C4-2B (cell line): ENCODE measurements around the gene MYL1.

Experiments
- H3K27ac ChIP-seq: fragments of 450-650 bp; 2 replicates; pipeline ENCODE4 v1.5.1; 2017
- ZFX ChIP-seq: fragments of 450-650 bp; IDR thresholded peaks from 2 replicates; pipeline ENCODE4 v1.6.1; 2017
- TF ChIP-seq, protein P1 (sequence below): fragments of 450-650 bp; conservative IDR thresholded peaks from 2 replicates; pipeline ENCODE4 v1.5.1; 2017; ENCODE audit warnings: mild to moderate bottlenecking

The MYL1 gene

DNA sequence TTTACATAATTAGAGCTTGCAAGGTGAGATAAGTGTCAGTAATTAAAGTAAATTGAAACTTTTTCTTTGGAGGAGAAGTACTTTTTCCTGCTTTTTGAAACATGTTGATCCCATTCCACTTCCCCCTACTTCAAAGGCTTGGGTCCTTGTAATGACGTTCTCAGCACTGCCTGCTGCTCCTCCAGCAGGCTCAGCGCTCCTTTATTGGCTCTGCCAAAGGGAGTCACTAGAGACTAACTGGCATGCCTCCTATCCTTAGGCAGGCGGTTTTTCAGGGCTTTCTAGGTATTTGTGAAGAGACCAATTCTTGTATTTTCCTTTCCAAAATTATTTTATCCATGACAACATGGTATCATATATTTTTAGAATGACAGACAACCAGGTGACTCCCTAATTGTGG is 45.8 kb downstream of the MYL1 start:
- TF ChIP-seq, protein P1, sequence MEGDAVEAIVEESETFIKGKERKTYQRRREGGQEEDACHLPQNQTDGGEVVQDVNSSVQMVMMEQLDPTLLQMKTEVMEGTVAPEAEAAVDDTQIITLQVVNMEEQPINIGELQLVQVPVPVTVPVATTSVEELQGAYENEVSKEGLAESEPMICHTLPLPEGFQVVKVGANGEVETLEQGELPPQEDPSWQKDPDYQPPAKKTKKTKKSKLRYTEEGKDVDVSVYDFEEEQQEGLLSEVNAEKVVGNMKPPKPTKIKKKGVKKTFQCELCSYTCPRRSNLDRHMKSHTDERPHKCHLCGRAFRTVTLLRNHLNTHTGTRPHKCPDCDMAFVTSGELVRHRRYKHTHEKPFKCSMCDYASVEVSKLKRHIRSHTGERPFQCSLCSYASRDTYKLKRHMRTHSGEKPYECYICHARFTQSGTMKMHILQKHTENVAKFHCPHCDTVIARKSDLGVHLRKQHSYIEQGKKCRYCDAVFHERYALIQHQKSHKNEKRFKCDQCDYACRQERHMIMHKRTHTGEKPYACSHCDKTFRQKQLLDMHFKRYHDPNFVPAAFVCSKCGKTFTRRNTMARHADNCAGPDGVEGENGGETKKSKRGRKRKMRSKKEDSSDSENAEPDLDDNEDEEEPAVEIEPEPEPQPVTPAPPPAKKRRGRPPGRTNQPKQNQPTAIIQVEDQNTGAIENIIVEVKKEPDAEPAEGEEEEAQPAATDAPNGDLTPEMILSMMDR = no peak
- no peak for TF ChIP-seq ZFX
- no peak overlapping the region for H3K27ac ChIP-seq

DNA sequence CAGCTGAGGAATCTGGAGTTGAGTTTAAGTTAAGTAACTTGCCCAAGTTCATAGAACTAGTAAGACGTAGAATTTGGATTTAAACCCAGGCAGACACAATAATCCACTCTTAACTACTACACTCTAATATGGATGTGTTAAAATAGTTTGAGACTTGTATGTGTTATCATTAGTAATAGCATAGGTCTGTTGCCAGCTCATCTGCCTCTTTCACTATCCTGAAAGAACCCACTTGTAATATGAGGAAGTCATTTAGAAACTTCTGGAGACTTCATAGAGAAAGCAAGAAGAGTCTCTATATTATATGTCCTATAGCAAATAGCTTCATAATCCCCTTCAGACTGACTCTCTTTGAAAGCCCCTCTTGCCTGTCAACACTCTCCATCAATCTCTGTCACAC is 46.7 kb downstream of the MYL1 start:
- TF ChIP-seq, protein P1 = no peak
- no peak for TF ChIP-seq ZFX
- no peak overlapping the region for H3K27ac ChIP-seq

DNA sequence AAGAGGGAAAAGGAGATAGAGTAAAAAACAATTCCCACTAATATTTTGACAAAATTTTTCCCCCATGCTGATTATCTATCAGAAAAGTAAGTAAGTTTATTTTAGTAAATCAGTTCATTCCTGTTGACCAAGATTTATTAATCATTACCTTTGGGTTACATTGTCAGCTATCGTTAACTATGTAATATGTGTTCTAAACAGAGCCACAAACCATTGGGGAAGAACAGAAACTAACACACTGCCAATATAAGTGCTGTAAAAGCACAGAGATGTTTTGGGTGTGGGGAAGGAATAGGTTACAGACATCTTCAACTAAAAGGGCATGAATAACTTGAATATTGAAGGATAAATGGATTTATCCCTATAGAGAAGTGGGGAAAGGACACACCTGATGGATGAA is 47.3 kb downstream of the MYL1 start:
- TF ChIP-seq ZFX = no peak
- TF ChIP-seq, protein P1 = no peak
- no peak overlapping the region for H3K27ac ChIP-seq

DNA sequence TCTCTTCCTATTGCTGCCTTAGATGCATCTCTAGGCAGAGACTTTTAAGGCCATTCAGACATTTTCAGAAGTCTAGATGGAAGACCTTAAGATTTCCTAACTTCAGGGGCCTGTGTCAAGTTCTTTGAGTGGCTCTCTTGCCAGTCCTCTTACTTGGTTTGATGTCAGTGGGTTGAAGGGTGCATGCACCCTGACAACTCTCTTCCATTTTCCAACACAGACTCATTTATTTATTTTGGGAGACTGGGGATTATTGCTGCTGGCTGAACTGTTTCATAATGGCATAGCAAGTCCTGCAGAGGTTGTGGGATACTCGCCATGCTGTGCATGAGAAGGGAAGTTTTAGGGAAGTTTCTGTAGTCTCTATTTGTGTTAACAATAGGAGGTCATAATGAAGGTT is 50.7 kb downstream of the MYL1 start:
- TF ChIP-seq, protein P1 = no peak
- TF ChIP-seq ZFX = no peak
- no peak overlapping the region for H3K27ac ChIP-seq

DNA sequence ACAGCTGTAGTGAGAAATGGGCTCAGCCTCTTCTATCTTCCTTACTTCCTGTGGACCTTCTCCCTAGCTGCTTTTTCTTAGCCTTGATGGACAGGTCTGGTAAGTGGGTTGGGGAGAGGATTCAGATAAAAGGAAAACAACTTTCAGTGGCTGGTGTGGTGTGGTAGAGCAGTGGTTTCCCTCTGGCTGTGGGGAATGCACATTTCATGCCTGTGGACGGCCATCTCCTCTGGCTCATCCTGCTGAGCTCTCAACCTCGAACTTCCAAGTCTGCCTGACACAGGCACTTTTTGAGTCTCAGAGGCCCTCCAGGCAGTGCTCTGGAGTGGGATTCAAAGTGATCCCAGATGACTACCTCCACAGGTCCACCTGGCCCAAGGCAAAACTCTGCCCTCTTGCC is 51.1 kb downstream of the MYL1 start:
- H3K27ac ChIP-seq = no peak overlapping the region
- TF ChIP-seq, protein P1 = no peak
- TF ChIP-seq ZFX = no peak

DNA sequence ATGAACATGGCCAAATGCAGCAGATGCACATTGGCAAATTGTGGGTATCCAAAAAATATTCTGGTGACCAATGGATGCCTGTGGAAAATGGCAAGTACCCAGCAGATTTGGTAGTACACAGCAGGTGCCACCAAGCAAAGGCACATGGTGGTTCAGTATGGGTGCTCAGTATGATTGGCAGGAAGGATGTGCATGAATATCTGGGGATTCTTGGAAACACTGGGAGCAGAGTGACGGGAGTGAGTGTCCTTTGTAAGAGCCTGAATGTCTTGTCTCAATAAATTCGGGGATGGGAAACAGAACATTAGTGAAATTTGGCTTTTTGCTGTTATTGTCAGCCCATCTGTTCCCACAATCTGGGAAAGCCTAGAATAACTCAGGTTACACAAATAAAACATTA is 52.9 kb downstream of the MYL1 start:
- TF ChIP-seq, protein P1 = no peak
- no peak for TF ChIP-seq ZFX
- no peak overlapping the region for H3K27ac ChIP-seq

DNA sequence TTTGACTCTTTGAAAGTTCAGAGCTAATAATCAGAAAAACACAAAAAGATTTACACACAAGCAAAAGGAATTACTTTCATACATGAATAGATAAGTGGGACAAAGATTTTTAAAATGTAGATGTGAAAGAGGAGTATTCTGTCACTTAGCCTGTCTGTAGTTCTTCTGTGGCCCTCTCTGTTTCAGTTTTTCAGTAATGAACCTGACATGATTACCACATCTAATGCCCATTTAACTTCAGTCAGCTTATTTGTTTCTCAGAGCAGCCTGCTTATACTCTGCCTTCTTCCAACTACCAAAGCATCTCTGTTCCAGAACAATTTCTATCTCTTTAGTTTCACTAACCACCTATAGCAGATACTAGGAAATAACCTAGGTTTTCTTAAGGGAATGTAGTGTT is 55.3 kb downstream of the MYL1 start:
- no peak overlapping the region for H3K27ac ChIP-seq
- TF ChIP-seq ZFX = no peak
- TF ChIP-seq, protein P1 = no peak
